K562 (cell line): ENCODE measurements around the gene GRID2IP. TPM values are rescaled to one million over a fixed set of nuclear protein-coding genes. Genes with fewer than 3 reads are reported as not detected.
A peak's percentile ranks its signal among the peaks of the same experiment; 100 is the strongest.

ENCODE experiments used
- ATAC-seq: fragments of 200-7000 bp; cut with Tn5 transposase; 3 replicates; pipeline ENCODE4 v1.9.1; 2020; ENCODE audit warnings: moderate library complexity
- BruUV-seq: library from RNA; stranded (reverse); fragments of 400-500 nt; replicated peaks from 2 replicates; lab custom pipeline; 2021; lab: Mats Ljungman, UMichigan
- CTCF ChIA-PET: fragments of 300-600 bp; formaldehyde crosslinking; extraction: SDS; loops from one replicate; lab custom pipeline; 2021; ENCODE audit warnings: low intra/inter-chr PET ratio; lab: Yijun Ruan, JAX
- POLR2A ChIA-PET: fragments of 300-600, 350-650 bp; sonication (Branson Sonifier 250); formaldehyde crosslinking; extraction: SDS; loops from one replicate; lab custom pipeline; 2021; ENCODE audit warnings: antibody characterized with exemption, inconsistent platforms; lab: Yijun Ruan, JAX
- DNase-seq, 4 experiments: peaks; one replicate each; pipeline versions ENCODE4 v3.0.0 to v3.0.0-alpha.2; 2011 to 2018; ENCODE audit warnings: low spot score in 3 of 4, mixed read lengths in 3 of 4; ENCODE audit errors: extremely low read depth in 1 of 4
- FAIRE-seq: peaks from 2 replicates; lab custom pipeline; 2011; peaks lifted over from hg19 to GRCh38; lab: Jason Lieb, UNC
- H2AFZ ChIP-seq: 2 replicates; pipeline ENCODE4 v1.6.0; 2011; ENCODE audit warnings: low read depth, low read length, control low read depth, inconsistent platforms
- H3K27ac ChIP-seq: fragments of 200-600 bp; 3 replicates; pipeline ENCODE4 v1.8.0; 2011; ENCODE audit warnings: low read depth, mild to moderate bottlenecking, control low read depth, inconsistent platforms, low read length, moderate library complexity, mixed read lengths; ENCODE audit errors: extremely low read depth
- H3K27me3 ChIP-seq, 2 experiments: fragments of 300-600 bp in 1 of 2; 2 replicates in 1 of 2; 3 replicates in 1 of 2; pipeline versions ENCODE4 v1.6.0 to v1.8.0; 2011; ENCODE audit warnings: inconsistent platforms in 2 of 2, low read length in 2 of 2, mild to moderate bottlenecking in 1 of 2, mixed read lengths in 1 of 2, moderate library complexity in 1 of 2; ENCODE audit not compliant: control insufficient read depth in 2 of 2, insufficient read depth in 2 of 2
- H3K36me3 ChIP-seq: fragments of 300-600 bp; 3 replicates; pipeline ENCODE4 v1.8.0; 2011; ENCODE audit warnings: mild to moderate bottlenecking, low read length, inconsistent platforms; ENCODE audit not compliant: control insufficient read depth, insufficient read depth
- H3K4me1 ChIP-seq, 2 experiments: fragments of 200-600 bp in 1 of 2; replicated peaks in 1 of 2; 2 replicates in 1 of 2; 3 replicates in 1 of 2; pipeline versions ENCODE4 v1.5.1 to v1.8.0; 2011; ENCODE audit warnings: inconsistent platforms in 2 of 2, low read length in 2 of 2, mild to moderate bottlenecking in 1 of 2, mixed read lengths in 1 of 2, moderate library complexity in 1 of 2; ENCODE audit not compliant: control insufficient read depth in 2 of 2, insufficient read depth in 2 of 2
- H3K4me2 ChIP-seq: 2 replicates; pipeline ENCODE4 v1.6.1; 2011; ENCODE audit warnings: low read length, control low read depth, inconsistent platforms, mixed read lengths; ENCODE audit not compliant: insufficient read depth
- H3K4me3 ChIP-seq: fragments of 200-600 bp; sonication (generic), shearing (Covaris generic); 2 replicates; pipeline ENCODE4 v1.5.1; 2016; ENCODE audit warnings: control low read depth, inconsistent platforms
- H3K79me2 ChIP-seq: fragments of 200-600 bp; 3 replicates; pipeline ENCODE4 v1.8.0; 2011; ENCODE audit warnings: low read length, inconsistent platforms; ENCODE audit not compliant: control insufficient read depth, insufficient read depth
- H3K9ac ChIP-seq, 2 experiments: 2 replicates each; pipeline versions ENCODE4 v1.6.0 to v1.6.1; 2011; ENCODE audit warnings: low read depth in 2 of 2, low read length in 2 of 2, control low read depth in 1 of 2, inconsistent platforms in 1 of 2, mild to moderate bottlenecking in 1 of 2, mixed read lengths in 1 of 2; ENCODE audit not compliant: insufficient read depth in 1 of 2
- H3K9me1 ChIP-seq: one replicate; pipeline ENCODE4 v1.6.0; 2011; ENCODE audit warnings: inconsistent platforms, mild to moderate bottlenecking, low read length, moderate library complexity; ENCODE audit not compliant: control insufficient read depth, insufficient read depth
- H3K9me3 ChIP-seq: replicated peaks from 2 replicates; pipeline ENCODE4 v1.5.1; 2011; ENCODE audit warnings: low read depth, low read length, inconsistent platforms; ENCODE audit not compliant: control insufficient read depth, insufficient read depth
- H4K20me1 ChIP-seq: replicated peaks from 2 replicates; pipeline ENCODE4 v1.6.1; 2011; ENCODE audit warnings: low read length, inconsistent platforms, mixed read lengths; ENCODE audit not compliant: control insufficient read depth, insufficient read depth
- AFF4 ChIP-seq: sonication (generic); formaldehyde crosslinking; IDR thresholded peaks from 2 replicates; pipeline ENCODE4 v1.8.0; 2023; ENCODE audit warnings: mild to moderate bottlenecking, missing genetic modification reagents
- KDM5B ChIP-seq: fragments of 200-600 bp; sonication (generic); IDR thresholded peaks from 2 replicates; pipeline ENCODE4 v1.6.1; 2012; ENCODE audit warnings: low read depth, mild to moderate bottlenecking, moderate library complexity, low read length, control low read depth, inconsistent platforms; ENCODE audit not compliant: insufficient replicate concordance
- ZNF780A ChIP-seq: fragments of 250-450 bp; sonication (Bioruptor Pico); IDR thresholded peaks from 2 replicates; pipeline ENCODE4 v1.5.0; 2021; ENCODE audit warnings: mild to moderate bottlenecking
- WGBS: fragments of 100-300 bp; shearing (Covaris generic); methylation state at CpG from one replicate; pipeline ENCODE4 v1.1.6; 2016; ENCODE audit warnings: low coverage, mixed read lengths; ENCODE audit not compliant: insufficient coverage; ENCODE audit errors: missing lambda C conversion rate; 5-methylcytosine and 5-hydroxymethylcytosine counted together
- in situ Hi-C: fragments of 300-500 bp; cut with MboI; formaldehyde crosslinking; loops from 4 replicates; pipeline ENCODE4 v1.15.0; 2018; ENCODE audit warnings: inconsistent platforms, mixed read lengths
- intact Hi-C: fragments of 100-400 bp; cut with micrococcal nuclease; formaldehyde crosslinking; loops from 2 replicates; pipeline ENCODE4 v1.14.2; 2022
- polyA plus RNA-seq, 8 experiments: library from polyadenylated mRNA; depleted of rRNA in 4 of 8; stranded (reverse) in 5 of 8; unstranded in 3 of 8; fragments of >200 nt; fragmentation: Nextera tagmentation in 2 of 8; fragmentation: Illumina TruSeq in 1 of 8; extraction: Ambion mirVana in 2 of 8; extraction: Trizol in 1 of 8; gene quantifications; 2 replicates each; pipeline versions ENCODE4 v1.2.1 to v1.2.3, GENCODE V29; 2011 to 2014; ENCODE audit warnings: inconsistent platforms in 1 of 8, missing spikeins in 1 of 8
- total RNA-seq, 7 experiments: library from RNA; depleted of rRNA in 6 of 7; stranded (reverse); fragments of >200 nt in 6 of 7; fragmentation: Illumina TruSeq in 2 of 7; extraction: Trizol in 2 of 7; gene quantifications; 2 replicates each; pipeline versions ENCODE4 v1.2.1 to v1.2.3, GENCODE V29; 2011 to 2021; ENCODE audit warnings: low replicate concordance in 1 of 7

GRID2IP gene
- total and polyA plus RNA-seq, 9 of the 15 experiments (the other 6 are each of a cell fraction or from before 2014, with no cell fraction given) = not detected

- Histone ChIP-seq H3K4me3 (peak overlapping the region; percentile 100), H2AFZ (no peak overlapping the region), H3K4me1 (peaks cover 18 to 19% of the 10 kb centered on the region in 2 experiments; a peak in 4 of 5 replicates), H3K9me1 (peaks cover 10% of the 10 kb centered on the region)
- intact Hi-C loops = no loop called here
- no peak for DNase-seq
- in situ Hi-C loops = no loop called here
- WGBS = 47% methylated on average over 4 of the region's 4 CpGs
- TF ChIP-seq KDM5B (no peak), ZNF780A (no peak), AFF4 (CRISPR knock-in tag) (peak; percentile 16; the same call in 1 of the 2 replicates)
- TF ChIP-seq, all 486 proteins: peak for 1
- CTCF ChIA-PET = no interaction called here
- Histone ChIP-seq H3K4me2 (peak overlapping the region; percentile 93), H3K36me3 (peaks cover 43% of the 10 kb centered on the region), H3K9me3 (no peaks in the 10 kb centered on the region), H4K20me1 (peaks cover 41% of the 10 kb centered on the region), H3K79me2 (peaks cover 67% of the 10 kb centered on the region), H3K27me3 (peaks cover 0 to 7% of the 10 kb centered on the region in 2 experiments; a peak in 1 of 5 replicates), H3K9ac (peak overlapping the region in 1 of 2 experiments; percentile 96; a peak in 2 of 4 replicates), H3K27ac (peak overlapping the region; percentile 94; the same call in 1 of the 3 replicates)
- FAIRE-seq = peak; percentile 67
- BruUV-seq = TSS peak; percentile 52
- ATAC-seq = no peak
- POLR2A ChIA-PET = interaction anchor here (0.6 kb wide), 2 partner anchors 43 to 126 kb away, joined by 3 read pairs; no protein-coding TSS in a partner anchor
These were observed 69.0 kb downstream of the GRID2IP start for GRCh38 chr7:6482307-6482706.
